ENCODE results near the gene CDKN2A.
"Not testable (repeated sequence)": the region's sequence is repeated elsewhere in the genome, so short reads cannot be mapped to it uniquely, and the experiment has no call there.

CDKN2A gene

DNA sequence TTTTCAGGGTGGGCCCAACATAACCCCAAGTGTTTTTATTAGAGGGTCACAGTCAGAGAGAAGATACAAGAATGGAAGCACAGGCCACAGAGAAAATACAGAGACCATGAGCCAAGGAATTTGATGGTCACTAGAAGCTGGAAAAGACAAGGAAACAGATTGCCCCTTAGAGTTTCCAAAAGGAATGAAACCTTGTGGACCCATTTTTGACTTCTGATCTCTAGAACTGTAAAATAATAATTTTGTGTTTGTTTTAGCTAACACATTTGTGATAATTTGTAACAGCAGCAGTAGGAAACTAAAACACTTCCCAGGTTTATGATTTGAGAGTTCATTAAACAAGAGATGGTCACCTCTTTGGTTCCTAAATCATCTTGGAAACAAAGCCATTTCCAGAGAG, 21.8 kb downstream of the CDKN2A start:
- Mint-ChIP-seq H3K27me3 (peaks cover 100% of the 10 kb centered on the region), H3K4me1 (peaks cover 45% of the 10 kb centered on the region), H3K9me3 (peaks cover 11 to 20% of the 10 kb centered on the region in 2 donors)

DNA sequence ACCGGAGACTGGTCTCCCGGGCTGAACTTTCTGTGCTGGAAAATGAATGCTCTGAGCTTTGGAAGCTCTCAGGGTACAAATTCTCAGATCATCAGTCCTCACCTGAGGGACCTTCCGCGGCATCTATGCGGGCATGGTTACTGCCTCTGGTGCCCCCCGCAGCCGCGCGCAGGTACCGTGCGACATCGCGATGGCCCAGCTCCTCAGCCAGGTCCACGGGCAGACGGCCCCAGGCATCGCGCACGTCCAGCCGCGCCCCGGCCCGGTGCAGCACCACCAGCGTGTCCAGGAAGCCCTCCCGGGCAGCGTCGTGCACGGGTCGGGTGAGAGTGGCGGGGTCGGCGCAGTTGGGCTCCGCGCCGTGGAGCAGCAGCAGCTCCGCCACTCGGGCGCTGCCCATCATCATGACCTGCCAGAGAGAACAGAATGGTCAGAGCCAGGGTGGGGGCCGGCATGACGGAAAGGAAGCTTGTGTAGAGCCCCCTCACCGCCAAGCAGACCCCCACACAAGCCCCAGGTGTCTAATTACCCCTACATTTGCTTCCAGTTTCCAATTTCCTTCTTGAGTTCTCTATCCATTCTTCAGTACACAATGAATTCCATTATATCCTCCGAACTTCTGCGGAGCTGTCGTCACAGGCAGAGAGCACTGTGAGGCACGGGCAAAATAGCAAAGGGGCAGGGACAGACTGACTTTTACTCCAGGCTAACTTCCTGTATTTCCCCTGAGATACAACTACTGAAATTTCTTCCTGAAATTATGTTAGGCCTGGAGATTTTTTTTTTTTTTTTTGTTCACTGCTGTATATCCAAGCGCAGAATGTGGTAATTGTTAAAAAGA, 23.2 kb downstream of the CDKN2A start:
- DNase-seq = no peak
- Mint-ChIP-seq H3K9me3 (peaks cover 11 to 20% of the 10 kb centered on the region in 2 donors), H3K4me1 (peaks cover 47% of the 10 kb centered on the region), H3K27me3 (peaks cover 100% of the 10 kb centered on the region), H3K27ac (no peak overlapping the region), H3K4me3 (no peak overlapping the region)
- ATAC-seq = no peak

More for the DNA sequence above, 21.8 kb downstream of the CDKN2A start:
- H3K27ac Mint-ChIP-seq = no peak overlapping the region
- ATAC-seq = no peak
- DNase-seq = no peak
- no peak overlapping the region for H3K4me3 Mint-ChIP-seq

DNA sequence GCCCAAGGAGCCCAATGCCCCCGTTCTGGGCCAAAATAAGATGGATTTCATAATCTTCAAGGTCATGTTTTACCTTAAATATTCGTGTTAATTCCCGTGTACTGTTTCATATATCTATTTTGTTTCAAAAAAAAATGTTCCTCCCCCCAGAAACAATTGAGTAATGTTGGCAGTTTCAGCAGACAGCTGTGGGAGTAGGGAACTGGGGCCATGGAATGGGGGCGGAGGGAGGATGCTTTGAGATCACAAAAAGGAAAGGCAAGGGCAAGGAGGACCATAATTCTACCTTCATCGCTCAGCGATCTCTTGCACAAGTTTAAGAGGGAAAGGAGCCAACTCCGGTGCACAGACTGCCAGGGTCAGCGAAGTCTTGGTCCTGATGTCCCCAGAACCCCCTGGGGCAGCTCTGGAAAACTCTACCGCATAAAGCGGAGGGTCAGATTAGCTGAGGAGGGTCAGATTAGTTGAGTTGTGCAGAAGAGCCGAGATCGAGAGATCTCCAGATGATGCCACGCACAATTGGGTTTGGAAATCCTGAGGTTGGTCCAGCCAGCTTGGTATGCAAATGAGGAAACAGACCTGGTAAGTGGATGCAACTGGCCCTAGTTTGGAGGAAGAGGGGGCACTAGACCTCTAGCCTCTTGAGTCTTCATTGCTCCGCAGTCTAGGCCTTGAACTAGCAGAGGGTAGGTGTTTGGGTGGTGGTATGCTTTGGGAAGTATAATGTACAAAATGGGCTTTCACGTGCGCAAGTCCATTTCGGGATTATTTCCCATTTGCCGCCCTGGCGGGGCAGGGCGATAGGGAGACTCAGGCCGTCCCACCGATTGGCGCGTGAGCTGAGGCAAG, 24.0 kb downstream of the CDKN2A start:
- no peak overlapping the region for H3K27ac Mint-ChIP-seq
- peaks cover 50% of the 10 kb centered on the region for H3K4me1 Mint-ChIP-seq
- peaks cover 11 to 20% of the 10 kb centered on the region in 2 donors for H3K9me3 Mint-ChIP-seq
- DNase-seq (no peak), ATAC-seq (no peak)
- H3K4me3 Mint-ChIP-seq = peak overlapping the region in 1 of 2 donors; percentile 16
- H3K27me3 Mint-ChIP-seq = peaks cover 100% of the 10 kb centered on the region

DNA sequence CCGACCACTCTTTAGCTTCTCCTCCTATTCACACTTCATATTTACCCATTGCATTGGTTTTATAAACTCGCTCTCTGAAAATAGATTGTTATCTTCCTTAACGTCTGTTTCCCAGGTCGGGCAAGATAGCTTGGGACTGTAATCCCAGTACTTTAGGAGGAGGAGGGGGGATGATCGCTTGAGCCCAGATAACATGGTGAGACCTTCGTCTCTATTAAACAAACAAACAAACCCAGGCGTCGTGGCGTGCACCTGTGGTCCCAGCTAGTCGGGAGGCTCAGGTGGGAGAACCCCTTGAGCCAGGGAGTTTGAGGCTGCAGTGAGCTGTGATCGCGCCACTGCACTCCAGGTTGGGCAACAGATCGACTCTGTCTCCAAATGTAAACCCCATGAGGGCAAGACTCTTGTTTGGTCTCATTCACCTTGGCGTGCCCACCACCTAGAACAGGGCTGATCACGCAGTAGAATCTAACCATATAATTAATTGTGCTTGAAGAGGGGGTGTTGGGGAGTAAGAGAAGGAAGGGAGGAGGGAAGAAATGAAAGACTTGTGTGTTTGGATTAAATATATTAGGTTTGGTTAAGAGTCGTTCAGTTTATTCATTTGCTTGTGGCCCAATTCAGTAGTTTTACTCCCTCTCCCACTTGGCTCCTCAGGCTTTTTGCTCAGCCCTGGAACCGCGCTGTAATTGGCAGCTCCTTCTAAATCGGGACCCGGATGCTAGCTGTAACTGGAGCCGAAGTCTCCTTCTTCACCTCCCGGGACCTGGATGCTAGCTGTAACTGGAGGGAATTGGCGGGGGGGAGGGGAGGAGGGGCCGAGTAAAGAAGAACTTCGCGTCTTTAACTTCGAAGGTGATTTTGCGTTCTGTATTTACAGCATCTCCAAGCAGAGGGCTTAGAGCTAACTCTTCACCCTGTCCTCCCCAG, 24.9 kb downstream of the CDKN2A start:
- H3K27me3 Mint-ChIP-seq = peaks cover 100% of the 10 kb centered on the region
- H3K9me3 Mint-ChIP-seq = peaks cover 11 to 20% of the 10 kb centered on the region in 2 donors
- peak overlapping the region; percentile 46 to 64 for H3K4me3 Mint-ChIP-seq
- no peak for ATAC-seq
- no peak for DNase-seq
- H3K27ac Mint-ChIP-seq = peak overlapping the region in 1 of 2 donors; percentile 80
- H3K4me1 Mint-ChIP-seq = peaks cover 50% of the 10 kb centered on the region

DNA sequence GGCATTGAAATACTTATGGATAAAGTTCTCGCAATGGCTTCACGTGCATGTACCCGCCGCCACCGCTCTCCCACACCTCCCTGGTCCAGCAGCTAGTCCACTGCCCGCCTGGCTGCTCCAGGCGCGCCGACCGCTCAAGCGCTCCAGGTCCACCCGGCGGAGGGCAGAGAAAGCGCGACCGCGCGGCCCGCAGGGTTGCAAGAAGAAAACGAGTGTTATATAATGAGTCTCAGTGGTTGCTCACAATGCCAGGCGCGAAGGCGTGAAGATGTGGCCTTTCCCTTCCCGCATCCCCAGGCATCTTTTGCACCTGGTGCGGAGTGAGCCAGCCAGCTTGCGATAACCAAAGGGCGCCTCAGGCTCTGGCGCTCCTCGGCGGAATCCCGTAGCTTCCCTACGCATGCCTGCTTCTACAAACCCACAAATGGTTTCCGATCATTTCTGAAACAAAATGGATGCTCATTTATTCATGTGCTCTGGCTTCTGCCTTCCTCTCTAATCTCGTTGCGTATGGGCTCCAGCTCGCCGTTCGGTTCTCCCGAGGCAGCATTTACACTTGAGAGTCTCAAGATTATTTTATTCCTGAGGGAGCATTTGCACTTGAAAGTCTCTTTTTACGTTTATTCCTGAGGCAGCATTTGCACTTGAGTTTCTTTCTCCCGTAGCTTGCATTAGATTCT, 25.7 kb downstream of the CDKN2A start:
- peaks cover 100% of the 10 kb centered on the region for H3K27me3 Mint-ChIP-seq
- DNase-seq (no peak), ATAC-seq (no peak)
- H3K4me3 Mint-ChIP-seq = peak overlapping the region; percentile 46 to 64
- H3K27ac Mint-ChIP-seq = peak overlapping the region in 1 of 2 donors; percentile 68
- H3K4me1 Mint-ChIP-seq = peaks cover 44% of the 10 kb centered on the region
- peaks cover 15 to 20% of the 10 kb centered on the region in 2 donors for H3K9me3 Mint-ChIP-seq

DNA sequence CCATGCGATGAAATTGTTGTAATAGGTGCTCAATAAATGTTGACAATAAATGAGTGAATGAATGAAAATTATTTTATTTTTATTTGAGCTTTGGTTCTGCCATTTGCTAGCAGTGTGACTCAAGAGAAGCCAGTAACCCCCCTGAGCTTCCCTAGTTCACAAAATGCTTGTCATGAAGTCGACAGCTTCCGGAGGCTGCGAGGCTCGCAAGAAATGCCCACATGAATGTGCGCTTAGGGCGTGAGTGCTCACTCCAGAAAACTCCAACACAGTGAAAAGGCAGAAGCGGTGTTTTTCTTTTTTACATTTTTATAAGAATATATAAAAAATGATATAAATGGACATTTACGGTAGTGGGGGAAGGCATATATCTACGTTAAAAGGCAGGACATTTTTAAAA, 26.5 kb downstream of the CDKN2A start:
- Mint-ChIP-seq H3K4me3 (no peak overlapping the region), H3K4me1 (peaks cover 44% of the 10 kb centered on the region), H3K27me3 (peaks cover 100% of the 10 kb centered on the region), H3K27ac (no peak overlapping the region), H3K9me3 (peaks cover 20 to 21% of the 10 kb centered on the region in 2 donors)
- no peak for DNase-seq
- ATAC-seq = no peak

DNA sequence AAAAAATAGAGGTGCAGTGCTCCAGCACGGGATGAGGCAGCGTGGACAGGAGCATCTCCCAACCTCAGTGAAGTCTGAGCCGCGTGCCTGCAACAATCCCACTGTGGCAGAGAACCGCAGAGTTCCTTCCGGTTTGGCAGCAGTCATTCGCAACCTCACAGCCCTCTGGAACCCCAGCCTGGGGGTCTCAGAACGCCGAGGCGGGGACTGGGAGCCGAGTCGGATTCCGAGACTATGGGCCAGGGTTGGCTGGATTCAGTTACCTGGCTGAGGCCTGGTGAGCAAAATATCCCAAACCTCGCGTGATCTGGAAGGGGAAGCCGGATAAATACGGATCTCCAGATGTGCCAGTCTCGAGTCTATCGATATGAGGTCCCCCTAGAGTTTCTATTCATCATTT, 27.0 kb downstream of the CDKN2A start:
- Mint-ChIP-seq H3K4me3 (no peak overlapping the region), H3K27ac (no peak overlapping the region), H3K9me3 (peaks cover 20 to 23% of the 10 kb centered on the region in 2 donors), H3K4me1 (peaks cover 44% of the 10 kb centered on the region), H3K27me3 (peaks cover 100% of the 10 kb centered on the region)
- ATAC-seq (no peak), DNase-seq (no peak)

DNA sequence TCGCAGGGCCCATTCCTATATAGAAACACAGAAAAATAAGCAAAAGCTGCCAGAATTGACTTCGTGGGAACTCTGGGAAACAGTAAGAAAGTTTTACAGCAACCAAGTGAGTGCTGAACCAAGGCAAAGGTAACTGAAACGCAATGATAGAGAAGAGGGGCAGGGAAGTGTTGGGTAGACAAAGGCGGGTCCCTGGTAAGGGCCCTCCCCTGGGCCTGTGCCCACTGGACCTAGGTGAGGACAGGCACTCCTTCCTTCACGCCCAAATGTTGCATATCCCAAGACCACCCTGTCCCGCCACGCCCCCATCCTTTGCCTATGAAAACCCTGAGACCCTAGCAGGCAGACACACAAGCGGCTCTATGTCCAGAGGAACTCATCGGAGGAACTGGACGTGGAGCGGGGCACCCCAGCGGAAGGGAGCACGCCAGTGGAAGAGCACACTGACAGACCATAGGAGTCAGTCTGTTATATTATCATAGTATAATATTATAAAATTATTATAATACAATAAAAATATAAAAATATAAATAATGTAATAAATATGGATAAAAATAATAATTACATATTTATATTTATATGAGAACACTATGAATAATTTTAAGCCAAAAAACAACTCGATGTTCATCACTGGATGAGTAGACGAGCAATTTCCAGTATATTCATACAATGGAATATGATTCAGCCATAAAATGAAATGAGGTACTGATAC, 27.9 kb downstream of the CDKN2A start:
- Mint-ChIP-seq H3K27ac (no peak overlapping the region), H3K9me3 (peaks cover 20 to 23% of the 10 kb centered on the region in 2 donors), H3K27me3 (peaks cover 100% of the 10 kb centered on the region), H3K4me3 (no peak overlapping the region), H3K4me1 (peaks cover 44% of the 10 kb centered on the region)
- no peak for DNase-seq
- no peak for ATAC-seq

DNA sequence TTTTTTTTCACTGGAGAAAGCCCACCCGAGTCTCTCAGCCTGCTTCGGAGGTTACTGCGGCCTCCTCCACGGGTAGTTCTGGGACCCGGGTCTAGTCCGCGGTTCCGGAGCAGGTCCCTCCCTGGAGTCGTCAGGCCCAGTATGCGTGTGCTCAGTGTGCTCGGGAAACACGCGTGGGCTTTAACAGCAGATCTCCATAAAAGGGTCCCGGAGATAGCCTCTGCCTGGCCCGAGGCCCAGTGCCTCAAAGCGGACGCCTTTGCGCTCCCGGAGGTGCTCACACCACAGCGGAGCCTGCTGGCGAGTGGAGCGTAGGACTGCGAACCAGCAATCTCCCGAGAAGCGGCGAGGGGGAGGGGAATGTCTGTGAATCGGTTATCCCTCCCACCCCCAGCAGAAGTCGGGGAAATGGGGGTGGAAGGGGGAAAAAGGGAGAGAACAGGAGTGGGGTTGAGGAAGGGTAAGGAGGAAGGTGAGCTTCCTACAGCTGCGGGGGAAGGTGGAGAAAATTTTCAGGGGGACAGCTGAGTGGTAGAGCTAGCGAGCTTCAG, 28.7 kb downstream of the CDKN2A start:
- DNase-seq (peak; percentile 46 to 55), ATAC-seq (peak; percentile 84)
- H3K27me3 Mint-ChIP-seq = peaks cover 95% of the 10 kb centered on the region
- peak overlapping the region in 1 of 2 donors; percentile 81 for H3K27ac Mint-ChIP-seq
- peaks cover 44% of the 10 kb centered on the region for H3K4me1 Mint-ChIP-seq
- peak overlapping the region; percentile 58 to 75 for H3K4me3 Mint-ChIP-seq
- H3K9me3 Mint-ChIP-seq = peaks cover 20 to 23% of the 10 kb centered on the region in 2 donors

DNA sequence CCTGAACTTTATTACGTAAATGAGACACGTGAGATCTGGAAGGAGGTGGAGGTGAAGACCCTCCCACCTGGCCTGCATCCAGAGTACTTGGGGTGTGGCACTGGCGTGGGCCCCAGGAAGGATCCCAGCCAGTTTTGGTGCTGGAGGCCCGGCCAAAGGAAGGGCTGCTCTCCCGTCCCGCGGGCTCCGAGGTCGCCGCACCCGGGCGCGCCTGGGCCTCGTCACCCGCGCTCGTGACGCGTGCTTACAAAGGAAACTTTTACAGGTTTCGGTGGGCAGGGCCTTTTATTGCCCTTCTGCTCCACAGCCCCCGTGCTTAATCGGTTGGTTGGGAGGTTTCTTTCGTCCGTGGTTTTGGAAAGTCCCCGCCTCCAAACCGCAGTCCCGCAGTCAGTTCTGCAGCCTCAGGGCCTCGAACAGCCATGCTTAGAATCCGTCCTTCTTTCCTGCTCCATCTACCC, 29.2 kb downstream of the CDKN2A start:
- Mint-ChIP-seq H3K4me1 (peaks cover 41% of the 10 kb centered on the region), H3K9me3 (peaks cover 15 to 20% of the 10 kb centered on the region in 2 donors), H3K27me3 (peaks cover 94% of the 10 kb centered on the region), H3K4me3 (peak overlapping the region; percentile 58 to 75), H3K27ac (peak overlapping the region in 1 of 2 donors; percentile 81)
- DNase-seq = peak; percentile 59 to 74
- peak; percentile 85 for ATAC-seq

DNA sequence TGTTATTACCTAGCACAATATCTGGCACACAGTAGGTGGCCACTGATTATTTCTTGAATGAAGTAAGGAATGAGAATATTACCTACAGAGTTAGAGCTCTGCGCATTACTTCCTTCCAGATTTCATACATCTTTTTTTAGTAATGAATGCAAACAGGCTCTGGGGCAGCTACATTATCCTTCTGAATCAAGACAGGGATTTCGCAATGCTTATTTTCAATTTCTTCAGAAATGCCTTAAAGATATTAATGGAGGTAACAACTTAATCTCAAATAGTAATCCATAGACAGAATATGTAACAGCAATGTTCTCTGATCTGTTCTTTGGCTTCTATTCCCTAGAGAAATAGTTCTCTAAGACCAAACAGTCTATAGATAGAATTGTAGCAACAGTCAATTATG, 32.6 kb downstream of the CDKN2A start:
- ATAC-seq (no peak), DNase-seq (no peak)
- H3K27ac Mint-ChIP-seq = no peak overlapping the region
- peaks cover 20% of the 10 kb centered on the region for H3K4me1 Mint-ChIP-seq
- H3K9me3 Mint-ChIP-seq = peaks cover 0 to 12% of the 10 kb centered on the region in 2 donors
- peaks cover 66% of the 10 kb centered on the region for H3K27me3 Mint-ChIP-seq
- H3K4me3 Mint-ChIP-seq = no peak overlapping the region

DNA sequence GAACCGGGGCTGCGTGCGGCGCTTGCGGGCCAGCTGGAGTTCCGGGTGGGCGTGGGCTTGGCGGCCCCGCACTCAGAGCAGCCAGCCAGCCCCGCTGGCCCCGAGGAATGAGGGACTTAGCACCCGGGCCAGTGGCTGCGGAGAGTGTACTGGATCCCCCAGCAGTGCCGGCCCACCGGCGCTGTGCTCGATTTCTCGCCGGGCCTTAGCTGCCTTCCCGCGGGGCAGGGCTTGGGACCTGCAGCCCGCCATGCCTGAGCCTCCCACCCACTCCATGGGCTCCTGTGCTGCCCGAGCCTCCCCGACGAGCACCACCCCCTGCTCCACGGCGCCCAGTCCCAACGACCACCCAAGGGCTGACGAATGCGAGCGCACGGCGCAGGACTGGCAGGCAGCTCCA, 34.9 kb downstream of the CDKN2A start:
- not testable (repeated sequence) for H3K4me3 Mint-ChIP-seq, ATAC-seq, H3K4me1 Mint-ChIP-seq, DNase-seq, H3K27ac Mint-ChIP-seq
- Mint-ChIP-seq H3K9me3 (peaks cover 0 to 12% of the 10 kb centered on the region in 2 donors), H3K27me3 (peaks cover 43% of the 10 kb centered on the region)

DNA sequence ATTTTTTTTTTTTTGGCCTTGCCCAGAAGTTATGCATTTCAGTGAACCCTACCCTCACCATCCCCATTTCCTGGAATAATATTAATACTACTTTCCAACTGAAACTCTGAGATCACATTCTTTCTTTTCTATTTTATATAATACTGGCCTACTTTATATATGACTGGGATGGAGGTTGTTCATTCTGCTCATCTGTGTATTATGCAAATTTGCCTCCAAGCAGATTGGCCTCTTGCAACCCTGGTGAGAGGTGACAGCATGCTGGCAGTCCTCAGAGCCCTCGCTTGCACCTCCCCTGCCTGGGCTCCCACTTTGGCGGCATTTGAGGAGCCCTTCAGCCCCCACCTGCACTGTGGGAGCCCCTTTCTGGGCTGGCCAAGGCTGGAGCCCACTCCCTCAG, 35.4 kb downstream of the CDKN2A start:
- Mint-ChIP-seq H3K27me3 (peaks cover 43% of the 10 kb centered on the region), H3K9me3 (peaks cover 0 to 11% of the 10 kb centered on the region in 2 donors), H3K4me3 (no peak overlapping the region), H3K27ac (no peak overlapping the region), H3K4me1 (no peaks in the 10 kb centered on the region)
- no peak for DNase-seq
- peak; percentile 67 for ATAC-seq

Data from stimulated activated naive CD8-positive, alpha-beta T cell treated with anti-CD3 and anti-CD28 coated beads, Interleukin-15, amount 100 ng/mL, for 72 hours (primary cell).